ENCODE results near the gene ATP6V0E1.

- TF ChIP-seq POLR2A (IDR thresholded peaks at IDR 0.05) (no peak), CTCF (IDR thresholded peaks at IDR 0.05) (no peak)
Observed at GRCh38 chr5:173003360-173003759, 19.8 kb downstream of the ATP6V0E1 start.

Measured in Peyer's patch (tissue), 4 donors.